HepG2 (cell line): ENCODE data around the gene GPATCH4.

ENCODE experiments used
- ARHGAP35 ChIP-seq: sonication (generic); formaldehyde crosslinking; IDR thresholded peaks from 2 replicates; pipeline ENCODE4 v1.9.0; 2022; ENCODE audit warnings: mild to moderate bottlenecking, inconsistent platforms, moderate library complexity, missing genetic modification reagents, borderline replicate concordance
- CBX2 ChIP-seq, 2 experiments: fragments of 200-600 bp in 1 of 2; sonication (generic); formaldehyde crosslinking in 1 of 2; IDR thresholded peaks; 2 replicates each; pipeline versions ENCODE4 v1.7.0 to v1.8.1; 2018 to 2022; ENCODE audit warnings: low read depth in 2 of 2, low read length in 1 of 2, mild to moderate bottlenecking in 1 of 2, missing genetic modification reagents in 1 of 2
- FOXP1 ChIP-seq, 2 experiments: fragments of 450-650 bp in 1 of 2; IDR thresholded peaks; 2 replicates each; pipeline ENCODE4 v1.6.1; 2017 to 2018; ENCODE audit warnings: antibody characterized with exemption in 1 of 2
- GTF2F1 ChIP-seq: fragments of 150-350 bp; IDR thresholded peaks from 2 replicates; pipeline ENCODE4 v1.6.1; 2014; ENCODE audit warnings: low read length
- MTF2 ChIP-seq: sonication (generic); formaldehyde crosslinking; IDR thresholded peaks from 2 replicates; pipeline ENCODE4 v1.5.0; 2020; ENCODE audit warnings: missing genetic modification reagents, borderline replicate concordance
- MXD4 ChIP-seq: IDR thresholded peaks from 2 replicates; pipeline ENCODE4 v1.6.1; 2016; ENCODE audit warnings: mild to moderate bottlenecking, missing biosample characterization, missing genetic modification reagents
- NFE2L1 ChIP-seq: sonication (generic); formaldehyde crosslinking; IDR thresholded peaks from 2 replicates; pipeline ENCODE4 v1.4.0; 2020; ENCODE audit warnings: missing genetic modification reagents, mild to moderate bottlenecking, borderline replicate concordance
- NFIC ChIP-seq: IDR thresholded peaks from 2 replicates; pipeline ENCODE4 v1.6.1; 2012; ENCODE audit warnings: mild to moderate bottlenecking, low read length, inconsistent platforms
- ZNF780A ChIP-seq: sonication (generic); formaldehyde crosslinking; IDR thresholded peaks from 2 replicates; pipeline ENCODE4 v1.8.0; 2022; ENCODE audit warnings: mild to moderate bottlenecking, missing genetic modification reagents, moderate library complexity
- TF ChIP-seq, protein P1 (sequence below): IDR thresholded peaks from 2 replicates; pipeline ENCODE4 v1.6.1; 2012; ENCODE audit warnings: inconsistent platforms
- TF ChIP-seq, protein P2 (sequence below): sonication (generic); formaldehyde crosslinking; IDR thresholded peaks from 2 replicates; pipeline ENCODE4 v1.5.1; 2020; ENCODE audit warnings: missing genetic modification reagents, mild to moderate bottlenecking, borderline replicate concordance
- TF ChIP-seq, protein P3 (sequence below): sonication (generic); formaldehyde crosslinking; conservative IDR thresholded peaks from 2 replicates; pipeline ENCODE4 v1.8.1; 2023; ENCODE audit warnings: missing genetic modification reagents
- TF ChIP-seq, protein P4 (sequence below): sonication (generic); formaldehyde crosslinking; IDR thresholded peaks from 2 replicates; pipeline ENCODE4 v1.5.0; 2020; ENCODE audit warnings: mild to moderate bottlenecking, missing genetic modification reagents, moderate library complexity

DNA sequence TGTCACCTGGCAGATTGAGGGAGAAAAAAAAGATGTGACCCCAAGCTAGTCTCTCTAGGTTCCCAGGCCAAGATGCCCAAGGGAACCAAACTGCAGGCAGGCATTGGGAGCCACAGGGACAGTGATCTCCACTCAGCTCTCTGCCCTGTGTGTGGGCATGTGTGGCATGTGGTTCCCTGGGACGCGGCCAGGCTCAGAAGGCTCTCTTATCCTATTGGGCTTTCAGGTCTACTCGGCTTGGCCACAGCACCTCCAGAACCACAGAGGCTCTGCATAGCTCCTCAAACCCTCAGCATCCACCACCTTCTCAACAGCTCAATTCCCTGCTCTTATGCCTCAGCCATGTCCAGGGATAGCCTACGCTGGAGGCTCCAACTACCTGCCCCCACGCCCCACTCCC is 50.9 kb downstream of the GPATCH4 start:
- TF ChIP-seq, protein P1, sequence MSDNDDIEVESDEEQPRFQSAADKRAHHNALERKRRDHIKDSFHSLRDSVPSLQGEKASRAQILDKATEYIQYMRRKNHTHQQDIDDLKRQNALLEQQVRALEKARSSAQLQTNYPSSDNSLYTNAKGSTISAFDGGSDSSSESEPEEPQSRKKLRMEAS: no peak
- no peak for TF ChIP-seq GTF2F1
- no peak for TF ChIP-seq NFIC
- TF ChIP-seq, protein P2, sequence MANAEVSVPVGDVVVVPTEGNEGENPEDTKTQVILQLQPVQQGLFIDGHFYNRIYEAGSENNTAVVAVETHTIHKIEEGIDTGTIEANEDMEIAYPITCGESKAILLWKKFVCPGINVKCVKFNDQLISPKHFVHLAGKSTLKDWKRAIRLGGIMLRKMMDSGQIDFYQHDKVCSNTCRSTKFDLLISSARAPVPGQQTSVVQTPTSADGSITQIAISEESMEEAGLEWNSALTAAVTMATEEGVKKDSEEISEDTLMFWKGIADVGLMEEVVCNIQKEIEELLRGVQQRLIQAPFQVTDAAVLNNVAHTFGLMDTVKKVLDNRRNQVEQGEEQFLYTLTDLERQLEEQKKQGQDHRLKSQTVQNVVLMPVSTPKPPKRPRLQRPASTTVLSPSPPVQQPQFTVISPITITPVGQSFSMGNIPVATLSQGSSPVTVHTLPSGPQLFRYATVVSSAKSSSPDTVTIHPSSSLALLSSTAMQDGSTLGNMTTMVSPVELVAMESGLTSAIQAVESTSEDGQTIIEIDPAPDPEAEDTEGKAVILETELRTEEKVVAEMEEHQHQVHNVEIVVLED (CRISPR knock-in tag): no peak
- TF ChIP-seq, protein P3, sequence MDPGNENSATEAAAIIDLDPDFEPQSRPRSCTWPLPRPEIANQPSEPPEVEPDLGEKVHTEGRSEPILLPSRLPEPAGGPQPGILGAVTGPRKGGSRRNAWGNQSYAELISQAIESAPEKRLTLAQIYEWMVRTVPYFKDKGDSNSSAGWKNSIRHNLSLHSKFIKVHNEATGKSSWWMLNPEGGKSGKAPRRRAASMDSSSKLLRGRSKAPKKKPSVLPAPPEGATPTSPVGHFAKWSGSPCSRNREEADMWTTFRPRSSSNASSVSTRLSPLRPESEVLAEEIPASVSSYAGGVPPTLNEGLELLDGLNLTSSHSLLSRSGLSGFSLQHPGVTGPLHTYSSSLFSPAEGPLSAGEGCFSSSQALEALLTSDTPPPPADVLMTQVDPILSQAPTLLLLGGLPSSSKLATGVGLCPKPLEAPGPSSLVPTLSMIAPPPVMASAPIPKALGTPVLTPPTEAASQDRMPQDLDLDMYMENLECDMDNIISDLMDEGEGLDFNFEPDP (CRISPR knock-in tag): no peak
- TF ChIP-seq NFE2L1: no peak
- TF ChIP-seq, protein P4, sequence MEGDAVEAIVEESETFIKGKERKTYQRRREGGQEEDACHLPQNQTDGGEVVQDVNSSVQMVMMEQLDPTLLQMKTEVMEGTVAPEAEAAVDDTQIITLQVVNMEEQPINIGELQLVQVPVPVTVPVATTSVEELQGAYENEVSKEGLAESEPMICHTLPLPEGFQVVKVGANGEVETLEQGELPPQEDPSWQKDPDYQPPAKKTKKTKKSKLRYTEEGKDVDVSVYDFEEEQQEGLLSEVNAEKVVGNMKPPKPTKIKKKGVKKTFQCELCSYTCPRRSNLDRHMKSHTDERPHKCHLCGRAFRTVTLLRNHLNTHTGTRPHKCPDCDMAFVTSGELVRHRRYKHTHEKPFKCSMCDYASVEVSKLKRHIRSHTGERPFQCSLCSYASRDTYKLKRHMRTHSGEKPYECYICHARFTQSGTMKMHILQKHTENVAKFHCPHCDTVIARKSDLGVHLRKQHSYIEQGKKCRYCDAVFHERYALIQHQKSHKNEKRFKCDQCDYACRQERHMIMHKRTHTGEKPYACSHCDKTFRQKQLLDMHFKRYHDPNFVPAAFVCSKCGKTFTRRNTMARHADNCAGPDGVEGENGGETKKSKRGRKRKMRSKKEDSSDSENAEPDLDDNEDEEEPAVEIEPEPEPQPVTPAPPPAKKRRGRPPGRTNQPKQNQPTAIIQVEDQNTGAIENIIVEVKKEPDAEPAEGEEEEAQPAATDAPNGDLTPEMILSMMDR: no peak
- no peak for TF ChIP-seq MXD4 (CRISPR knock-in tag)
- no peak for TF ChIP-seq FOXP1 (IDR thresholded peaks at IDR 0.05)
- TF ChIP-seq FOXP1 (CRISPR knock-in tag; IDR thresholded peaks at IDR 0.05): no peak
- TF ChIP-seq MTF2 (CRISPR knock-in tag): no peak
- no peak for TF ChIP-seq ZNF780A (CRISPR knock-in tag)
- TF ChIP-seq CBX2 (IDR thresholded peaks at IDR 0.05; ENCODE audit: low read depth, low read length): no peak
- no peak for TF ChIP-seq CBX2 (CRISPR knock-in tag; IDR thresholded peaks at IDR 0.05; ENCODE audit: low read depth)
- no peak for TF ChIP-seq ARHGAP35 (CRISPR knock-in tag)
